Endothelial cell of umbilical vein (primary cell): ENCODE data around the gene OTC. TPM values are rescaled to one million over a fixed set of nuclear protein-coding genes. Genes with fewer than 3 reads are reported as not detected.

ENCODE experiments used
- BruUV-seq: library from RNA; stranded (reverse); fragments of 400-500 nt; replicated peaks from 2 replicates; lab custom pipeline; 2021; lab: Mats Ljungman, UMichigan
- CTCF ChIA-PET: fragments of 300-600, 350-600 bp; sonication (Branson Sonifier 250); formaldehyde crosslinking; loops from one replicate; lab custom pipeline; 2021; ENCODE audit warnings: antibody characterized with exemption, inconsistent platforms; lab: Charles Lee
- POLR2A ChIA-PET: fragments of 300-600, 350-600 bp; sonication (Branson Sonifier 250); formaldehyde crosslinking; loops from one replicate; lab custom pipeline; 2021; ENCODE audit warnings: antibody characterized with exemption, inconsistent platforms; lab: Charles Lee
- DNase-seq: peaks from one replicate; pipeline ENCODE4 v3.0.0-alpha.2; 2011; ENCODE audit warnings: low read depth, low spot score
- FAIRE-seq: peaks from 2 replicates; lab custom pipeline; 2011; peaks lifted over from hg19 to GRCh38; lab: Jason Lieb, UNC
- H2AFZ ChIP-seq: 2 replicates; pipeline ENCODE4 v1.6.0; 2012; ENCODE audit warnings: low read depth, low read length, control low read depth, inconsistent platforms
- H3K27ac ChIP-seq: 2 replicates; pipeline ENCODE4 v1.5.1; 2011; ENCODE audit warnings: low read depth, mild to moderate bottlenecking, control low read depth, low read length, moderate library complexity; ENCODE audit not compliant: insufficient read depth
- H3K27me3 ChIP-seq, 2 experiments: 2 replicates each; pipeline versions ENCODE4 v1.6.0 to v1.6.1; 2011; ENCODE audit warnings: low read length in 2 of 2, mixed read lengths in 1 of 2; ENCODE audit not compliant: control insufficient read depth in 2 of 2, insufficient read depth in 2 of 2
- H3K36me3 ChIP-seq, 2 experiments: 2 replicates in 1 of 2; 3 replicates in 1 of 2; pipeline ENCODE4 v1.5.1; 2011; ENCODE audit warnings: low read length in 2 of 2, mild to moderate bottlenecking in 1 of 2, moderate library complexity in 1 of 2; ENCODE audit not compliant: control insufficient read depth in 2 of 2, insufficient read depth in 2 of 2; ENCODE audit errors: extremely low read depth in 1 of 2
- H3K4me1 ChIP-seq: 3 replicates; pipeline ENCODE4 v1.5.1; 2011; ENCODE audit warnings: mild to moderate bottlenecking, low read length; ENCODE audit not compliant: control insufficient read depth, insufficient read depth; ENCODE audit errors: extremely low read depth
- H3K4me2 ChIP-seq: 2 replicates; pipeline ENCODE4 v1.6.1; 2011; ENCODE audit warnings: low read length, control low read depth, mixed read lengths; ENCODE audit not compliant: insufficient read depth
- H3K4me3 ChIP-seq, 3 experiments: fragments of 200-600 bp in 1 of 3; sonication (generic), shearing (Covaris generic) in 1 of 3; replicated peaks in 1 of 3; 2 replicates each; pipeline ENCODE4 v1.5.1; 2011 to 2016; ENCODE audit warnings: control low read depth in 3 of 3, low read length in 3 of 3, mild to moderate bottlenecking in 2 of 3, inconsistent platforms in 1 of 3, low read depth in 1 of 3, moderate library complexity in 1 of 3; ENCODE audit not compliant: insufficient read depth in 1 of 3
- H3K79me2 ChIP-seq: 2 replicates; pipeline ENCODE4 v1.6.0; 2012; ENCODE audit warnings: low read length, inconsistent platforms; ENCODE audit not compliant: control insufficient read depth, insufficient read depth
- H3K9ac ChIP-seq: replicated peaks from 2 replicates; pipeline ENCODE3; 2011; ENCODE audit warnings: low read length, control low read depth; ENCODE audit not compliant: insufficient read depth; ENCODE audit errors: extremely low read depth
- H3K9me1 ChIP-seq: replicated peaks from 3 replicates; pipeline ENCODE4 v1.6.0; 2011; ENCODE audit warnings: mild to moderate bottlenecking, low read length; ENCODE audit not compliant: control insufficient read depth, insufficient read depth; ENCODE audit errors: extremely low read depth
- H3K9me3 ChIP-seq: replicated peaks from 2 replicates; pipeline ENCODE4 v1.5.1; 2012; ENCODE audit warnings: low read length, inconsistent platforms; ENCODE audit not compliant: control insufficient read depth, insufficient read depth
- H4K20me1 ChIP-seq: replicated peaks from 2 replicates; pipeline ENCODE3; 2011; ENCODE audit warnings: mild to moderate bottlenecking, low read length; ENCODE audit not compliant: control insufficient read depth, insufficient read depth; ENCODE audit errors: extremely low read depth
- EZH2 ChIP-seq: IDR thresholded peaks from 2 replicates; pipeline ENCODE4 v1.6.1; 2012; ENCODE audit warnings: borderline replicate concordance, low read depth, mild to moderate bottlenecking, moderate library complexity, low read length, inconsistent platforms; ENCODE audit not compliant: severe bottlenecking
- FOS ChIP-seq: IDR thresholded peaks from 2 replicates; pipeline ENCODE4 v1.6.1; 2011; ENCODE audit warnings: mild to moderate bottlenecking, low read length, moderate library complexity, borderline replicate concordance; ENCODE audit not compliant: insufficient read depth
- GATA2 ChIP-seq: IDR thresholded peaks from 2 replicates; pipeline ENCODE4 v1.7.0; 2011; ENCODE audit warnings: low read depth, mild to moderate bottlenecking, moderate library complexity, mixed read lengths, low read length; ENCODE audit not compliant: insufficient read length, insufficient read depth
- JUN ChIP-seq: IDR thresholded peaks from 2 replicates; pipeline ENCODE4 v1.6.1; 2011; ENCODE audit warnings: borderline replicate concordance, low read depth; ENCODE audit not compliant: insufficient read length, insufficient read depth
- MYC ChIP-seq: IDR thresholded peaks from one replicate; pipeline ENCODE4 v1.6.1; 2011; ENCODE audit warnings: mild to moderate bottlenecking, low read depth, low read length
- POLR2A ChIP-seq: IDR thresholded peaks from 2 replicates; pipeline ENCODE4 v1.6.1; 2012; ENCODE audit warnings: low read depth, mild to moderate bottlenecking, control low read depth, low read length
- POLR2AphosphoS5 ChIP-seq: IDR thresholded peaks from 2 replicates; pipeline ENCODE4 v1.6.1; 2012; ENCODE audit warnings: low read depth, mild to moderate bottlenecking, control low read depth, low read length, moderate library complexity; ENCODE audit not compliant: insufficient read depth
- dilution Hi-C: fragments of 300-500 bp; cut with MboI; formaldehyde crosslinking; loops from one replicate; pipeline ENCODE4 v1.15.0; 2019; ENCODE audit warnings: low sequenced_read_pairs; ENCODE audit not compliant: extremely low pct_ligation_motif_present
- intact Hi-C: fragments of 100-400 bp; cut with micrococcal nuclease; formaldehyde crosslinking; loops from one replicate; pipeline ENCODE4 v1.10.0; 2022
- polyA plus RNA-seq, 4 experiments: library from polyadenylated mRNA; depleted of rRNA in 3 of 4; stranded (reverse) in 3 of 4; unstranded in 1 of 4; fragments of >200 nt; gene quantifications; 2 replicates each; pipeline versions ENCODE4 v1.2.1 to v1.2.3, GENCODE V29; 2011 to 2012; ENCODE audit warnings: missing spikeins in 1 of 4
- total RNA-seq: library from RNA; stranded (reverse); gene quantifications from 2 replicates; pipeline ENCODE4 v1.2.3, GENCODE V29; 2021
- TF ChIP-seq, protein P1 (sequence below): IDR thresholded peaks from 2 replicates; pipeline ENCODE4 v1.6.1; 2011; ENCODE audit not compliant: insufficient read depth, insufficient read length
- TF ChIP-seq, protein P2 (sequence below), 2 donors: IDR thresholded peaks; 1 replicate in 1 of 2; 2 replicates in 1 of 2; pipeline ENCODE4 v1.5.1; 2011; ENCODE audit warnings: low read length in 2 of 2, mild to moderate bottlenecking in 2 of 2, moderate library complexity in 2 of 2, control low read depth in 1 of 2, inconsistent platforms in 1 of 2, low read depth in 1 of 2; ENCODE audit not compliant: insufficient read depth in 1 of 2; ENCODE audit errors: extremely low read depth in 1 of 2

Gene OTC
- total and polyA plus RNA-seq, 2 donors (not counting 3 experiments of a cell fraction or from before 2014, with no cell fraction given) = not detected

DNA sequence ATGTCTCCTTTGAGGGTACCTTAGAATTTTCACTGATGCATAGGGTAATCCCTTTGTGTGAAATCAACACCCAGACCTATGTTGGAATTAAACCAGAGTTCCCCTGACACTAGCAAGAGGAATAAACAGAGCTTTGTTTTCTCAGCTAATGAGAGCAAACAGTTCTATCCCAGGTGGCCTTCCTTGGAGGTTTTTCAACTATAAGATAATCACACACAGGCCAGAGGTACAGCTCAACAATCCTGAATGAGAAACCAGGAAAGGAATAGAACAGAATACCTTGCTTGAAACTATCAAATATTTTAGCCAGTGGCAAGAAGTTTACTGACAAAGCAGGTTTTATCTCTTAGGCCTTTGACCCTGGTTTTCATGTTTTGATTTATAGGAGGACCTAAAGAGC, 100.2 kb downstream of the OTC start:
- Histone ChIP-seq H3K36me3 (no peaks in the 10 kb centered on the region), H3K9ac (no peak overlapping the region), H4K20me1 (no peaks in the 10 kb centered on the region), H3K4me3 (no peak overlapping the region), H2AFZ (no peak overlapping the region), H3K9me1 (no peaks in the 10 kb centered on the region), H3K79me2 (no peaks in the 10 kb centered on the region), H3K27ac (no peak overlapping the region), H3K9me3 (no peaks in the 10 kb centered on the region), H3K27me3 (no peaks in the 10 kb centered on the region), H3K4me1 (no peaks in the 10 kb centered on the region), H3K4me2 (no peak overlapping the region)
- ChIA-PET POLR2A (no interaction called here), CTCF (no interaction called here)
- no TSS peak for BruUV-seq
- dilution Hi-C loops = no loop called here
- TF ChIP-seq POLR2A (no peak), EZH2 (no peak), GATA2 (no peak), JUN (no peak), POLR2AphosphoS5 (no peak), MYC (no peak), FOS (no peak)
- TF ChIP-seq, protein P1, sequence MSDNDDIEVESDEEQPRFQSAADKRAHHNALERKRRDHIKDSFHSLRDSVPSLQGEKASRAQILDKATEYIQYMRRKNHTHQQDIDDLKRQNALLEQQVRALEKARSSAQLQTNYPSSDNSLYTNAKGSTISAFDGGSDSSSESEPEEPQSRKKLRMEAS = no peak
- TF ChIP-seq, protein P2, sequence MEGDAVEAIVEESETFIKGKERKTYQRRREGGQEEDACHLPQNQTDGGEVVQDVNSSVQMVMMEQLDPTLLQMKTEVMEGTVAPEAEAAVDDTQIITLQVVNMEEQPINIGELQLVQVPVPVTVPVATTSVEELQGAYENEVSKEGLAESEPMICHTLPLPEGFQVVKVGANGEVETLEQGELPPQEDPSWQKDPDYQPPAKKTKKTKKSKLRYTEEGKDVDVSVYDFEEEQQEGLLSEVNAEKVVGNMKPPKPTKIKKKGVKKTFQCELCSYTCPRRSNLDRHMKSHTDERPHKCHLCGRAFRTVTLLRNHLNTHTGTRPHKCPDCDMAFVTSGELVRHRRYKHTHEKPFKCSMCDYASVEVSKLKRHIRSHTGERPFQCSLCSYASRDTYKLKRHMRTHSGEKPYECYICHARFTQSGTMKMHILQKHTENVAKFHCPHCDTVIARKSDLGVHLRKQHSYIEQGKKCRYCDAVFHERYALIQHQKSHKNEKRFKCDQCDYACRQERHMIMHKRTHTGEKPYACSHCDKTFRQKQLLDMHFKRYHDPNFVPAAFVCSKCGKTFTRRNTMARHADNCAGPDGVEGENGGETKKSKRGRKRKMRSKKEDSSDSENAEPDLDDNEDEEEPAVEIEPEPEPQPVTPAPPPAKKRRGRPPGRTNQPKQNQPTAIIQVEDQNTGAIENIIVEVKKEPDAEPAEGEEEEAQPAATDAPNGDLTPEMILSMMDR (IDR thresholded peaks at IDR 0.05; ENCODE audit: extremely low read depth in 1 of 2, insufficient read depth in 1 of 2, low read depth in 1 of 2, low read length in 2 of 2) = no peak
- DNase-seq = no peak
- no peak for FAIRE-seq
- intact Hi-C loops = no loop called here
